GM12874 (cell line): ENCODE data around the gene SLC41A1.
A peak's percentile ranks its signal among the peaks of the same experiment; 100 is the strongest.

Source experiments
- TF ChIP-seq, protein P1 (sequence below): IDR thresholded peaks from 2 replicates; pipeline ENCODE4 v1.5.1; 2011; ENCODE audit warnings: low read depth, mild to moderate bottlenecking, control low read depth, low read length, moderate library complexity; ENCODE audit not compliant: insufficient read depth

Gene SLC41A1

DNA sequence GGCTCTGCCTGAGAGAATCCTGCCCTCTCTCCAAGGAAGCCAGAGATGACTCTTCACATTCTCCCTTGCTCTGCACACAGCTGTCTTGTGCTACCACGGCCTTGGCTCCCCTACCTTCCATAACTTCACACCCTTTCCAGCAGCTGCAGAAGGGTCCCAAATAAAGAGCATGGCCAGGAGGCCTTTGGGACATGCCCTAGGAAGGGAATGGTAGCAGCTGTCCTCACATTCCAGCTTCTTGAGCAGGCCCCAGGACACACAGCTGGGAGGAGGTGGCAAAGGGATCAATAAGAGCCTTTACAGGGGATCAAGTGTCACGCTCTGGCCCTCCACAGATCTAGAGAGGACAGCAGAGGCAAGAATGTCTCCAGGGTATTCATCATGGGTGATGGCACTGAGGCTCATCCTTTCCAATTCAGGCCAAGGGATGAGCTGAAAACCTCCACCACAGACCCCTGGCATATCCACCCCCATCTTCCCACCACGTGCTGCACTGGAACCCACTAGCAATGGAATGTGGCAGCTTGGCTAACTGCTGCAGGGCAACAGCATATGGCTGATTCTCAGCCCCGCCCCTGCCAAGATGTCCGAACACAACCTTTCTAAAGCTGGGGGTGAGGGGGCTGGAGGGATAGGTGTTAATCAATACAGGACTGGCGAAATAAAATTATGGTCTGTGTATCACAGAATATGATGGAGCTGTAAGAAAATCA is 19.9 kb downstream of the SLC41A1 start:
- TF ChIP-seq, protein P1, sequence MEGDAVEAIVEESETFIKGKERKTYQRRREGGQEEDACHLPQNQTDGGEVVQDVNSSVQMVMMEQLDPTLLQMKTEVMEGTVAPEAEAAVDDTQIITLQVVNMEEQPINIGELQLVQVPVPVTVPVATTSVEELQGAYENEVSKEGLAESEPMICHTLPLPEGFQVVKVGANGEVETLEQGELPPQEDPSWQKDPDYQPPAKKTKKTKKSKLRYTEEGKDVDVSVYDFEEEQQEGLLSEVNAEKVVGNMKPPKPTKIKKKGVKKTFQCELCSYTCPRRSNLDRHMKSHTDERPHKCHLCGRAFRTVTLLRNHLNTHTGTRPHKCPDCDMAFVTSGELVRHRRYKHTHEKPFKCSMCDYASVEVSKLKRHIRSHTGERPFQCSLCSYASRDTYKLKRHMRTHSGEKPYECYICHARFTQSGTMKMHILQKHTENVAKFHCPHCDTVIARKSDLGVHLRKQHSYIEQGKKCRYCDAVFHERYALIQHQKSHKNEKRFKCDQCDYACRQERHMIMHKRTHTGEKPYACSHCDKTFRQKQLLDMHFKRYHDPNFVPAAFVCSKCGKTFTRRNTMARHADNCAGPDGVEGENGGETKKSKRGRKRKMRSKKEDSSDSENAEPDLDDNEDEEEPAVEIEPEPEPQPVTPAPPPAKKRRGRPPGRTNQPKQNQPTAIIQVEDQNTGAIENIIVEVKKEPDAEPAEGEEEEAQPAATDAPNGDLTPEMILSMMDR, result no peak

DNA sequence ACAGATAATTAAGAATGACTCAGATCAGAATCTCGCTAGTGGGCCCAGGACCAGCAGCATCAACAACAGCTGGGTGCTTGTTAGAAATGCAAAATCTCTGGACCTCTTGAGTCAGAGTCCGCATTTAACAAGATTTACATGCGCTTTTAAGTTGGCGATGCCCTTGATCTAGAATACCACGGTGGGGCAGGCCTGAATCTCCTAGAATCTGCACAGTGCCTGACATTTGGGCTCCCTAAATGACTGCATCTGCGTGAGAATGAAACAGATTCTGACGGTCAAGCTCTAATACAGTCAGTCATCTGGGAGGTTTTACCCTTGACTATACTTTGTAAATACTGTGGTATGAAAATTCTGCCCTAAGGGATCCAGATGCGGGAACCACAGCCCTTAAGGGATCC is 20.5 kb downstream of the SLC41A1 start:
- TF ChIP-seq, protein P1, result no peak

DNA sequence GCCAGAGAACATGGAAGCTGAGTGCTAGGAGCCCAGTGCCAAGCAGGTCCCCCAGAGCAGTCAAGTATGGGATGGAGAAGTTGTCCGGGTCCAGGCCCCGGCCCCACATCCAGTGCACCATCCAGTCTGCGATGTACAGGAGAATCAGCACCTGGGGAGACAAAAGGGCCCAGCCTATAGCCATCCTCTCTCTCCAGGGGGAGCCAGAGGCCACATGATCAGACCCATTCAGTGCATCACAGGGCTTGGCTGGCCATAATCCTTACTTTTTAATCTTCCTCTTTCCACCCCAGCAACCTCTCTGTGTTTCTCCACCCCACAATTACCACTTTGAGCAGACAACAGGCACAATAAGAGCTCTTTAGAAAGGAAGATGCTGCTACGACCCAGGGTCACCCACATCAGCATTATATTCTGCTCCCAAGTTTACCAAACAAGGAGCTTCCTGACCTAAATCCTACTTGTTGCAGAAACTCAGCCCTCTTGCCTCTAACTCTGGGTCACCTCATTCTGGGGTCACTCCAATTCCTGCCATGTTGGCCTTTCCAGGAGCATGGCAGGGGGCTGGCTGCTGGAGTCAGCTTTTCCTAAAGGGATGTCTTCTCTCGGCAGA is 21.3 kb downstream of the SLC41A1 start:
- TF ChIP-seq, protein P1, result peak; percentile 86

DNA sequence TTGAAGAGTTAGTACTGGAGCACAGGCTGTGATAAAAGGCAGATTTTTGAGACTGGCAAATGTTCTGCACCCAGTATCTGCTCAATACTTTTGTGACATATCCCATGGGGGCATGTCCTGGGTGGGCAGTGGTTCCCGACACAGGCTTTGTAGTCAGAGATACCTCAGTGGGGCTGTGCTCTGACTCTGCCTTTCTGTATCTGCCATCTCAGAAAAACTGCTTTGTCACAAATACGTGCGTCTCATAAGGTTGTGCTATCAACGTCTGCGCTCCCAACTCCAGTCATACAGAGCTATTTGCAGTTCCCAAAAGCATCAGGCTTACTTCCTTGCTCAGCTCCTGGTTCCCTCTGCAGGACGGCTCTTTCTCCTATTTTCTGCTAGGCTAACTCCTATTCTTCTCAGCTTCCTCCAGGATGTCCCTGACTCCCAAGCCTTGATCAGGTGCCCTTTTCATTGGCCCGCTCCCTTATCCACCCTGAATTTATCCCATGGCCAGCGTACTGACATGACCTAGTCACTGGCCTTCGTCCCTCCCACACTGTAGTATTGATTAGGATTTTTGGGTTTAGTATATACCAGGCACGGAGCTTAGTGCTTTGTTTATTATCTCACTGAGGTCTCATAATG is 25.6 kb downstream of the SLC41A1 start:
- TF ChIP-seq, protein P1, result no peak

DNA sequence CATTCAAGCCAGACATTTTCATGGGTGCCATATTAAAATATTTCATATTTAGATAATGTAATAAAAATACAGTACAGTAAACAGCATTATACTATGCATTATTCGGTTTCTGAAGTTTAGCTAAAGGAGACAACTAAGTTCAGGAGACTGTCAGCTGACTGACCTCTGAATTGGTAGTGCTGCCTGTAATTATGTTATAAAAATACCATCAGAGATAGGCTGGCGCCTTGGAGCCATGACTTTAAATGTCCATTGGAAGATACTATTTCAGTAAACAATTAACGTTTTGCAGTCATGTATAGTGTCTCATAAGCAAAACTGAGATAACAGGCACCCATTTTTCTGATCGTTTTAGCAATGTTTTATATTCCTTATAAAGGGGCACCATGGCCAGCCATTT is 26.4 kb downstream of the SLC41A1 start:
- TF ChIP-seq, protein P1, result no peak

DNA sequence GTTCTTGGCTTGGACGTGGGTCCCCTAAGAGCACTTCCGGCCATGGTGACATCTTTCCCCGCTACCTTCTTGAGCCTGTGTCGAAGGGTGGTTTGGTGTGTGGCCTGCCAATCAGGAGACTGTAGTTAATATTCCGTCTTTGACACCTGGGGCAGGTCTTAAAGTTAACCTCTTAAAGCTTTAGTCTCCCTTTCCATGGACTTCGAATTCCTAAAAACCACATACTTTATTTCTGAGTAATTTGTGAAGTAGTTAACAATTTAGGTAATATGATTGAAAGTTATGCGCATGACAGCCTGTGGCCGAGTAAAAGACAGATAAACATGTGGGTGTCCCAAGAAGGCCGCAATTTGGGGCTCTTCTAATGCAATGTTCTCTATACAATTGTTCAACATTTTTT is 27.6 kb downstream of the SLC41A1 start:
- TF ChIP-seq, protein P1, result no peak

DNA sequence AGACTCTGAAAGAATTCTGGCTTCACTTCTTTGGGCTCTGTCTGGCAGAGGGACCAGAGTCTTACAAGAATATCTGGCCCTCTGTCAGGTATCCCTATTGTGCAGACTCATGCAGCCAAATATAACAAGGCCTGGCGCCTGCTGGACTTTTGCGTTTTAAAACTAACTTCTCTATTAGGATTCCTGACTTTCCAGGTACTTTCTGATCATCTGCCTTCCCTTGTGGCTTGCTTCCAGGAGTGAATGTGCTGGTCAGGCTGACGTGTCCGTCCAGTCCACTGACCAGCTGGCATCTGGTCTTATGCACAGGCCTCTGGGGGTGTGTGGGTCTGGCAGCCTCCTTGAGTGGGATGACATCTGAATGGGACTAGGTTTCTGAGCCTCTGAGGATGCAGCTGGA is 29.1 kb downstream of the SLC41A1 start:
- TF ChIP-seq, protein P1, result no peak
